Stimulated activated CD4-positive, alpha-beta T cell treated with anti-CD3 and anti-CD28 coated beads, Interleukin-15, amount 100 ng/mL, for 48 hours (primary cell): ENCODE measurements around the gene F8.
A peak's percentile ranks its signal among the peaks of the same experiment; 100 is the strongest.

Experiments
- DNase-seq, 2 donors: peaks; one replicate each; pipeline ENCODE4 v3.0.0-alpha.2; 2020; ENCODE audit warnings: low read depth in 2 of 2

The F8 gene

DNA sequence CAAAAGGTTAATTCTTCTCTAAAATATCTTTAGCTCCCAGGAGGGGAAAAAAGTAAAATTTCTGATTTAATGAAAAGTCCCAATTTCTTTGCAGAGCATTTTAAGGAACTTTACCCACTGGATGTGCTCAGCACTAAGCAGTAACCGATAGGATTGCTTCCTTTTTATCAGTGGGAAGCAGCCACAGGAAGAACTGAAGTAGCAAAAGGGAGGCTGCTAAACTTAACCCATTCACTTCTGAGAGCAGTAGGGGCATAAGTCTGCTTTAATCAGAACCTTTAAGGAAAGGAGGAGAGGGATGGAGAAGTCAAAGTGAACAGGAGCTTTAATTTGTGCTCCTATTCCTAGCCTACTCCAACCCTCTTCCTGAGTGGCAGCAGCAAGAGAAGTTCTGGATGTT is at the start of gene F8:
Gene F8, minus strand, starts transcription at position 139 of the 400 bp plus-strand sequence. CDS start 171 bp downstream, outside the sequence.
- no peak for DNase-seq

DNA sequence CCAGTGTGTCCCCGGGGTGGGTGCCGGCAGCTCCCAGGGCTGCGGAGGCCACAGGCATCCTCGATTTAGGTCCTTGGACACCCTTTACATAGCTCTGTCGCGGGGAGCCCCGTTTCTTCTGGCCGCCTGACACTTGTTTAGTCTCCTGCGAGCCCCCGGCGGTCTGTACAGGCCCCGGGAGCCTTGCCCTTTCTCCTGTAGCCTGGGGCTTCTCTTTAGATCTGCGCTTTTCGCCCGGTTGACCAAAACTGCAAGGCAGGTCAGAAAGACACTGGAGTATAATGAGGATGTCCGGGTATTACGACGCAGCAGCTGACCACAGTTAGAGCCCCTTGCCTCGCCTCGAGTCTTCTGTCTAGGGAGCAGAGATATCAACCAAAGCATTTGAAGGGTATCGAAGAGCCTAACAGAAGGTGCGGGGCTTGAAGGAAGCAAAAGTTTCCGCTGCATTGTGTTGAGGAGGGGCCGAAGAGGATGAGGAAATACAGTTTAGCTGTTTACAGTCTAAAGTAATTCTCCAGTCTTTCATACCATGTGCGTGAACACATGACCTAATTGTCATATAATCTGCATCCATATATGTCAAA is 49.3 kb upstream of the F8 start:
- no peak for DNase-seq

DNA sequence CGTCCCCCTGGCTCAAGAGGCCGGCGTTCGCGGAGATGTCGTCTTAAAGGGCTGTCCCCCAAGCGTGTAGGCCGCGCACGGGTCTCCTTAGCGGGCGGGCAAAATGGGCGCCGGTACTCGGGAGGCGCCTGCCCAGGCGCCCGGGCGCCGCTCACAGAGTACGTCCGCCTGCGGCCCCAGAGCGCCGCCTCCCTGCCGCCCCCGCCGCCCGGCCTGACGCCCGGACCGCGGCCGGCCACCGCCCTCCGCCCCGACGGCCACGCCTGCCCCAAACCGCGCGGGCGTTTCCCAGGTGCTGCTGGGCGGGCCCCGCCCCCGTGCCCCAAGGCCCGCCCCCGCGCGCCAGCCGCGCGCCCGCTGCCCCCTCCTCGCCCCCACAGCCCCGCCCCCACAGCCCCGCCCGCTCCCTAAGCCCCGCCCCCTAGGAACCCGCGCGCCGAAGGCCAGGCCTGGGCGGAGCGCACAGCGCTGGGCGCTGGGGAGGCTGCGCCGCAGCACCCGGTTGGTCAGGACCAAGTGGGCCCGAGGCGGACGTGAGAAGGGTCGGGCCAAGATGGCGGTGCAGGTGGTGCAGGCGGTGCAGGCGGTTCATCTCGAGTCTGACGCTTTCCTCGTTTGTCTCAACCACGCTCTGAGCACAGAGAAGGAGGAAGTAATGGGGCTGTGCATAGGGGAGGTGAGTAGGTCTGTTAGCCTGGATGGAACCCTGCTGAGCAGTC is 48.6 kb upstream of the F8 start, which contains the start of the genes BRCC3, CMC4 and MTCP1:
Gene BRCC3, plus strand, starts transcription at position 534 of the 719 bp plus-strand sequence. Its CDS starts 20 bp downstream, at position 554.
Gene CMC4, minus strand, starts transcription at position 162 of the 719 bp plus-strand sequence. CDS start 7,113 bp downstream, outside the sequence.
Gene MTCP1, minus strand, starts transcription at position 162 of the 719 bp plus-strand sequence. CDS start 5,126 bp downstream, outside the sequence.
- peak; percentile 62 for DNase-seq

DNA sequence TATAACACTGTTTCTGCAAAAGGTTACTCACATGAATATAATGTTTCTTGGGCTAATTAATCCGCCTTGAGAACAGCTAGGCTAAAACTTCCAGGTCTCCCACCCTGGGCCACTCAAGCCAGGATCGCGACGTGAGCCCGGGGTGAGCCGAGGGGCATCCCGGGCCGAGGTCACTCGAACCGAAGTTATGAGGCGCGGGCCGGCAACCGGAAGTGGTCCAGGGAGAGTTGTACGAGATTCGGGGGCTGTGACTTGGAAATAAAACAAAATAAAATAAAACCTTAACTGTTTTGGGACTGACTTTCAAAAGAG is 48.1 kb upstream of the F8 start:
- DNase-seq, result no peak

DNA sequence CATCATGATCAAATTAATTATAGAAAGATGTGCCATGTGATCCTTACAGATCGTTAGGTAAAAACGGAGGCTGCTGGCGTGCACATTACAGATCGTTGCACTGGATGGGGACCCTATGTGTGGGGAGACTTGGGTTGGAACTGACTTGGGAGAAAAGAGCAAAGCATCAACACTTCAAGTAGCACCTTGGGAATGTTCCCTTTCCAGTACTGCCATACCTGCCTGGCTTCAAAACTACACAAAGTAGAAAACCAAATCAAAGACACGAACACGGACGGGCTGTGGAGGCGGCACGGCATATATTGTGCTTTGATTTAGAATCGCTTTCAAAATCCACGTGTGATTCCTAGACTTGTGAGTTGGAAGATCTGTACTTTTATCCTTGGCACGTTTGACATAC is 47.5 kb upstream of the F8 start:
- DNase-seq, result no peak

DNA sequence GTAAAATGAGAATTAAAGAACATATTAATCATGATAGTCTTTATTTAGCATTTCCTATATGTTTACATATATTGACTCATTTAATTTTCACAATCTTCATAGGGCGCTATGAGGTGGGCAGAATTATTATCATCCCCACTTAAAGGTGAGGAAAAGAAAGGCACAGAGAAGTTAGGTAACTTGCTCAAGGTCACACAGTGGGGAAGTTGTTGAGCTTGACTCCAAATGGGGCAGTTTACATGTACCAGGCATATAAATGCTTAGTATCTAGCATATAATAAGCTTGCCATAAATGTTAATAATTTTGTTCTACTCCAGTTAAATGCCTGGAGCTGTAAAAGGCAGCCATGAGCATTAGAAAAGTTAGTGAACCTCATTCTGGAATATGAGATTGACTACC is 46.9 kb upstream of the F8 start:
- DNase-seq, result no peak

DNA sequence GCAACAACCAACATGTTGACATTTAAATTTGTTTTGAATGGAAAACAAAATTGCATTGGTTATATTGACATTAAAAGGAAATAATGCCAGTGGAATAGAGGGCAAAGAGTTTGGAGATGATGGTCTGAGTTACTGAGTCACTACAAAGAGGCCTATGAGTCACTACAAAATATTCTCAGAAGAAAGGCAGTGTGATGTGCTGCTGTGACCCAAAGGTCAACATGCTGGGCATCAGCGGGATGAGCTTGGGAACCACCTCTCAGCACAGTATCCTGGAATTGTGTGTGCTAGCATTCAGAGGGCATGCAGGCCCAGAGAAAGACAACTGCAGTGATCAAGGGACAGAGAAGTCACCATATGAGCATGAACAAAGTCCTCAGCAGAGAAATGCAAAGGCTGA is 45.6 kb upstream of the F8 start:
- no peak for DNase-seq

DNA sequence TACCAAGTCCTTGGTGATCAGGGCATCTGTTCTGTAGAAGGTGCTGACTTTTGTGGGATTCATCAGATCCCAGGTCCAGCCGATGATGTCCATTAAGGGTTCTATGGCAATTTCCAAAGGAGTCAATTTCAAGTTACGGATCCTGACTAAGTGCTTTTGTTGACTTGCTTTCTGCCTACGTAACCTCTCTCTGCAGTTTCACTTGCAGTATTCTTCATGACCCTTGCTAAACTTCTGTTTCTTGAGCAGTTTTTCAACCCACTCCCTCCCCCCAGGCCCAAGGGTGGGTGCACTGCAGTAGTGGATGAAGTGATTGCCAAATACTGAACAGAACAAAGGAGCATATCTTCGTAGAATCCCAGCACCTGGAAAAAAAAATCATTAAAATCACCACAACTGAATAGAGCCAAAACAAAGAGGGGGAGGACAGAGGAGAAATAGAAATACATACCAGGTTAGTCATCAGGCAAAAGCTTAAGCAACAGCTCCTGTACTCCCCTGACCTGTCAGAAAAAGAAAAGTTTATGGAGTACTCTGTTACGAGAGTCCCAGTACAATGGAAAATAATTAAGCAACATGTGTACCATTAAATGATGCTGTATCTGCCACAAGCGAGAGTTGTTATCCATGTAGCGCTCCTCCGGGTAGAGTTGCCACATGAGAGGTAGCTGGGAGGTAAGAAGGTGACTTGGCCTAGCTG is 42.7 kb upstream of the F8 start:
- no peak for DNase-seq

DNA sequence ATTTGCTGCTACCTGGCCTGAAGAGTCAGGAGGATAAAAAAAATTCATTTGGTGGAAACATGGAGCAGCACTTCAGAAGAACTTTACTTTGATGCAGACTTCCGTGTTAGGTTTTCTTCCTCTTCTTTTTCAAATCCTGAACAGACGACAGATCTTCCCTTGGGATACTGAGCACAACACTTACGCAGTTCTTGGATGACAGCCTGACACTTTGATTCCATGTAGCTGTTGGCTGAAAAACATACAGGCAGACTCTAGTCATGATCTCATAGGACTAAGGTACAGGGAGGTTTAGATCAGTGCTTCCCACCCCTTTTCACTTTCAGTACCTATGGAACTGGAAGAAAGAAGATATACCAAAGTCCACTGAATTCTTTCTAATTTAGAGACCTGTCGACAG is 39.2 kb upstream of the F8 start:
- DNase-seq, result no peak

DNA sequence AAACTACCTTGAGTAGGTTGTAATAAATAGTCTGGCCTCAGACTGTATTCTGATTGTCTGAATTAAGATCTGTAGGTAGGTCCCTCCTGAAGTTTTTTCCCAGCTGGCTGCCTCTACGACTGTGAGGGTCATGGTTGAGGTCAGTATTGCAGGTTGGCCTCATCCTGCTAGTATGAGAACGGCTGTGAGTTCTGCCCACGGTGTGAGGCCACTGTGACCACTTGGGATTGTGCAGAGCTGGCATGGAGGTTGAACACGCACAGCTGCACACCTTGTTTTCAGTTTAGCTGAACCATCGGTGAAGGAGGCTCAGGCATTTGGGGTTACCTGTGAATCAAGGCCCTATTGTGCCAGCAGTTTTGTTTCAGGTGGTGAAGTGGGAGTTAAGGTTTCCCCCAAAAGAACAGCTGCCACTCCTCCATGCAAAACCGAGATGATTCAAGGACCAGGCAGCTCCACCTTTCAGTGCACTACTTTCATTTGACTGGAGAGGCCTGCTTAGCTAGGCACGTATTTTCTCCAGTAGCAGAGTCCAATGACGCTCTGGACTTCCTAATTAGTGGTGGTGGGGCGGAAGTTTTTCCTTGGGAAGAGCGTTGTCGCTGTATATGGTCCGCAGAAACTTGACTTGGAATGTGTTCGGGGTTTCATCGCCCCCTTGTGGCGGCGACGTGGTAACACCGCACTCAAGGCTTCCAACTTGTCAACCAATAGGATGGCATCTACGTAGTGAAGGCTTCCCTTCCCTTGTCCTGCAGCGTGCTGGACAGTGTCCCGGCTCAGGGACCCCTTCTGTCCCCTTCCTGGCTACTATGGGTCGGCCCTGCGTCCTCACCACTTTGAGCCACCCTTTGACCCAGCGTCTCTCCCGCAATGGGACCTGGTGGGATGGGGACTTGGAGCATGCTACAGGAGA is 34.6 kb upstream of the F8 start:
- DNase-seq, result peak in 1 of 2 donors; percentile 38

DNA sequence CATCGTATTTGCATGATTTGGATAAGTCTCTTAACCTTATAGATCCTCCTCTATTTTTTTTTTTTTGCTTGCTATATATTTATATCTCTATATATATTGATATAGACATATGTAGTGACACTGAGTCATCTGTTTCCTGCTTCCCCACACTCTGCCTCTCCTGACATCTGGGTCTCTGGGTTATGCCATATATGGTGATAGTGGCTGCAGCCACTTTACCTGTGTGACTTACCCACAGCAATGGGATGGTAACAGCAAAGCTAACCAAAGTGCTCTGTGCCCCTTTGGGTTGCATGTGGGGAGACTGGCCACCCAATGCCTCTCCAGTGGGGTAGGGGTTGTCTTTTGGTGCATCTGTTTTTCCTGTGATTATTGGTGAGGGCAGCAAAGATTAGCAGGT is 33.9 kb upstream of the F8 start:
- no peak for DNase-seq

DNA sequence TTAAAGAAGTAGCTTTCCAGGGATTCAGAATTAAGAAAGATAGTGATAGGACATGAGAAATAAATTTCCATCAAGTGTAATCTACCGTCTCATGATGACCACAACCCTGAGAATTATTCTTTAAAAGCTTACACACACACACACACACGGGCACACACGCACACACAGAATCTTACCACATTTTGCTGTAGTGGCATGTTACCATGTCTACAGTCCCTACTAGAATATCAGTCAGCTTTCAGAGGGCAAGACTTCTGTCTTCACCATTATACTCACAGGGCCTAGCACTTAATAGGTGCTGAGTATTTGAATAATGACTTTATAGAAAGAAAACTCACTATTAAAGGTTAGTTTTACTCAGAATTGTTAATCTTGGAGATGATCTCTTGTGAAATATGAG is 33.0 kb upstream of the F8 start:
- DNase-seq, result no peak

DNA sequence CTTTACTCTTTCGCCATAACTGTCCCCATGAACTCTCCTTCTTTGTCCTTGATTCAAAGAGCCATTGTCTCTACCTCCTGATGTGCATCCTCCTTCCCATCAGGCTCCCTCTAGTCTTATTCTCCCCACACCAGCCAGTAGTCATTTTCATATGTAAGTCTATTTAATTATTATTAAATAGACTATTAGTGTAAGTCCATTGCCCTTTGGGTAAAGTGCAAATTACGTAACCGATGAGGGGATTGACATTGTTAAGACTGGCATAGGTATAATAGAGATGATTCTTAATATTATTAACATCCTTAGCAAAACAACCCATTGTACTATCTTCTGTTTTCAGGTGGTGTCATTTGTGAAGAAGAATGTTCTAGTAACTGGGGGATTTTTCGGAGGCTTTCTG is 31.7 kb upstream of the F8 start:
- DNase-seq, result no peak

DNA sequence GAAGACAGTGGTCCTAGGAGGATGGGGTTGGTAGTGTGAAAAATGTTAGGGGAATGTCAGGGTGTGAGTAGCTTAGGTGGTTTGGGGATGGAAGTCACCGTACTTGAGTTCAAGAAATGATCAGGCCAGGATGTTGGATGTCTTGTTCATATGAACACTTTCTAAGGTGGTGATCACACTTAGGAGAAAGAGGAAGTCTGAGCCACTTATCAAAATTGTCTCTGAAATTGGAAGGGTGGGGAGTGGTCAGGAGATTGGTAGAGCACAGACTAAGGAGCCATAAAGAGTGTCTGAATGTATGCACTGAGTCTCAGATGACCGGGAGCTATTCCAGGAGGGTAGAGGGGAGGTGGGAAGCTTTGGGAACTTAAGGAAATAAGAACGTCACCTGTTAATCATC is 31.1 kb upstream of the F8 start:
- DNase-seq, result no peak

DNA sequence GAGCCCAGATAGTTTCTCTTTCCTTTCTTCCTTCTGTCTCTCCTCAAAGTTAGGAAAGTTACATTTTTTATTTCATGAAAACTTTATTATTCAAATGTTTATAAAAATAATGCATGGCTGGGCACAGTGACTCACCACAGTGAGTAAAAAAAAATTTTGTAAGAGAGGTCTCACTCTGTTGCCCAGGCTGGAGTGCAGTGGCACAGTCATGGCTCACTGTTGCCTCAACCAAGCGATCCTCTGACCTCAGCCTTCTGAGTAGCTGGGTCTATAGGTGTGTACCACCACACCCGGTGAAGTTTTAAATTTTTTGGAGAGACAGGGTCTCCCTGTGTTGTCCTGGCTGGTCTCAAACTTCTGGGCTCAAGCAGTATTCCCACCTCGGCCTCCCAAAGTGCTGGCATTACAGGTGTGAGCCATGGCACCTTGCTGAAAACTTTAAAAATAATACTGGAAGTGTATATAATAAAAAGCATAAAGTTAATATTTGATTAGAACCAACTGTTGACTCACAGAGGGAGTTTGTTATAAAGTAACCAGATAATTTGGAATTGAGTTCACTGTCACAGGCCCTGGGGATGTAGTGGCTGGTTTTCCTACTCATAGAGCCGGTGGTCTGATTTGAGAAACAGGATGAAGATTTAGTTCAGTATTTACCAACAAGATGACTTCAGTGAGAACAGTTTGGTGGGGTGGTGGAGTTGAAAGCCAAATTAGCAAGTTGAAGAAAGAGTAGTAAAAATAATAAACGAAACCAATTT is 30.4 kb upstream of the F8 start:
- no peak for DNase-seq

DNA sequence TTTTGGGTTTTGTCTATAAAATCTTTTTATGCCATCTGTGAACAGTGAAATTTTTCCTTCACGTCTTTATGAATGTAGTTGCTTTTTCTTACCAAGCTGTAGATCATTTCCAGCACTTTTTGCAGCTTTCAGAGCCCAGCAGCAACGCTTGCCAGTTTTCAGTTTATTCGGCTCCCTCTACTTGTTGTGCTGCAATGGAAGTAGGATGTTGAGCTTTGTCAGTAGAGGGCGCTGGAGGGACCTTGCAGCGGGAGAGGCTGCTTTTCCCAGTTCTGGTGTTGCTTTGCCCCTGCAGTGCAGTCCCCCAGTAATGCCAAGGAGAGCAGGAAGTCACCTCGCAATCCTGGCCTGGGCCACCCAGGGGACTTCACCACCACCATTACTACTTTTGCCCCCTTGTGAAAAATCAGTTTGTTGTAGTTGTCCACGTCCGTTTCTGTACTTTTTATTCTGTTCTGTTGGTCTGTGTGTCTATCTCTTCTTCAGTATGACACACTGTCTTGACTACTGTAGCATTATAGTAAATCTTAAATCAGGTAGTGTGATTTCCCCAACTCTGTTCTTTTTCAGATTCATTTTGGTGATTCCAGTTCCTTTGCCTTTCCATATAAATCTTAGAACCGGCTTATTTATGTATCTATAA is 26.6 kb upstream of the F8 start:
- peak in 1 of 2 donors; percentile 46 for DNase-seq

DNA sequence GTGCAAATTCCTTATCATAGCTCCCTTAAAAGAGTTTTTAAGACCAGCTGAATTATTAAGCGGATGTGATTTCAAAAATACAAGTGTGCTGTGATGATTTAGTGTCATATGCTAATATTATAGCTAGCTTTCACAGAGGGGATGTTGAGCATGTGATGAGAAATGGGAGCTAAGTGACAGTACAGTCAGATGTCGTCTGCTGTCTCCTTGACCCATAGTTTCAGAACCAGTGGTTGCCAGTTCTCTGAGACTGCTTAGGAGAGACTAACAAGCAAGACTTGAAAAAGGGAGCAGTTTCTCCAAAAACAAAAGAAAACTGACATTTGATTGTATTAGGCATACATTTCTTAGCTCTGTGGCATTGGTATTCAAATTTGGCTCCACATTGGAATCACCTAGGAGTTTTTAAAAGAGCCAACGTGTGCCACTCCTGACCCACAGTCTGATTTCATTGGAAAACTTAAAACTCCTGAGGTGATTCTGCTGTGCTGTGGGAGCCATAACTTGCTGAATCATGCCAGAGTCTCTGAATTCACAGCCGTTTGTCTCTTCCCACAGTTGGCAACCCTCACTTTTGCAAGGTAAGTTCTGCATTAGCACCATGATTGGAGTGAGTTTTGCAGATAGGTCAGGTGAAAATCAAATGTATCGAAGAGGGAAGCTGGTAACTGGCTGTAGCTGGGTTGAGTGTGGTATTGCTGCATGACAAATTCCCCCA is 24.4 kb upstream of the F8 start:
- no peak for DNase-seq

DNA sequence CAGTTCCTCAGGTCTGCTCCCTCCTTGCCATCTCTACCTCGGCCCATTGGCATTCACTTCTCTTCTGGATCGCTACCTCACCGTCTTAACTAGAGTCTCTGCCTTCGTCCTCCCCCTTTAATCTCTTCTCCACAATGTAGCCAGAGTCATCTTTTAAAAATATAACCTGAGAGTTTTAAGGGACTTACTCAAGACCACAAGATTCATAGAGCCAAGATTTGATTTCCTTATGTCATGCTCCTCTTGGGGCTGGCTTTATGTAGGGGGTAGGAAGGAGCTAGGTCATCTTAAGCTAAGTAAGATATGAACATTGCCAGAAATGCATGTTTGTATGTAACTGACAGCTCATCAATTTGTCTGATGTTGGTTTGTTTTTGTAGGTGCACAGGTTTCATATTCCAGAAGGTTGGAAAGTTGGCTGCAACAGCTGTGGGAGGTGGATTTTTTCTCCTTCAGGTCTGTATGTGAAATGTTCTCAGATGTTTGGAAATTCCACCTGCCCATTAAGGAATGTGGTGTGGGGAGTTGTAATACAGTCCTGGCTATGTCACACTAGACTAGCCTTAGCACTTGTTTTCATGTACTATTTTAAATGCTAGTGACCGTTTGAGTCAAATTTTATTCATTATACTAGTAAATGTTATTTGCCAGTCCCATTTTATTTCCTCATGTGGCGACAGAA is 23.7 kb upstream of the F8 start:
- no peak for DNase-seq

DNA sequence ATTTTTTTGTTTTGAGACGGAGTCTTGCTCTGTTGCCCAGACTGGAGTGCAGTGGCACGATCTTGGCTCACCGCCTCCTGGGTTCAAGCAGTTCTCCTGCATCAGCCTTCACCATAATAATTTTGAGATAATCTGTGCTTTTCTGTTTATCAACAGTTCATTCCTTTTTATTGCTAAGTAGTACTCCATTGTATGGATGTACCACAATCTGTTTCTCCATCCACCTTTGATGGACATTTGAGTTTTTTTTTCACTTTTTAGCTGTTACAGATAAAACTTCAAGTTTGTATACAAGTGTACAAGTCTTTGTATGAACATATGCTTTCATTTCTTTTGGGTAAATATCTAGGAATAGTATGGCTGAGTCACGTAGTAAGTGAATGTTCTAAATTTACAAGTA is 13.2 kb upstream of the F8 start:
- no peak for DNase-seq
